Neural cell (in vitro differentiated cells): Measurements from ENCODE around the gene ESYT3. TPM values are rescaled to one million over a fixed set of nuclear protein-coding genes. Genes with fewer than 3 reads are reported as not detected.

Experiments used
- H2AFZ ChIP-seq: fragments of 200-600, 300-800 bp; sonication (generic), shearing (Covaris generic); 2 replicates; pipeline ENCODE4 v1.6.0; 2014; ENCODE audit warnings: low read depth, mild to moderate bottlenecking, antibody characterized with exemption, low read length, moderate library complexity
- H3F3A ChIP-seq: fragments of 200-600 bp; shearing (Covaris generic); 2 replicates; pipeline ENCODE4 v1.6.1; 2016; ENCODE audit warnings: mild to moderate bottlenecking, moderate library complexity, mixed read lengths, antibody characterized with exemption, low read length; ENCODE audit not compliant: insufficient read depth, poor library complexity, severe bottlenecking
- H3K27ac ChIP-seq: fragments of 200-600, 300-800 bp; sonication (generic), shearing (Covaris generic); 2 replicates; pipeline ENCODE4 v1.5.1; 2014; ENCODE audit warnings: mild to moderate bottlenecking, low read length, moderate library complexity
- H3K27me3 ChIP-seq: fragments of 300-800, 200-600 bp; sonication (generic), shearing (Covaris generic); 2 replicates; pipeline ENCODE4 v1.6.0; 2014; ENCODE audit warnings: mild to moderate bottlenecking, low read depth, low read length, moderate library complexity; ENCODE audit not compliant: insufficient read depth
- H3K36me3 ChIP-seq: fragments of 300-800, 200-600 bp; sonication (generic), shearing (Covaris generic); 2 replicates; pipeline ENCODE4 v1.5.1; 2014; ENCODE audit warnings: mild to moderate bottlenecking, antibody characterized with exemption, low read length, moderate library complexity; ENCODE audit not compliant: insufficient read depth
- H3K4me2 ChIP-seq: fragments of 300-800, 200-600 bp; sonication (generic), shearing (Covaris generic); 2 replicates; pipeline ENCODE4 v1.6.0; 2014; ENCODE audit warnings: mild to moderate bottlenecking, low read length
- H3K4me3 ChIP-seq: fragments of 300-800, 200-600 bp; sonication (generic), shearing (Covaris generic); 2 replicates; pipeline ENCODE4 v1.5.1; 2014; ENCODE audit warnings: mild to moderate bottlenecking, low read length, moderate library complexity
- H3K79me2 ChIP-seq: fragments of 200-600 bp; shearing (Covaris generic); replicated peaks from 2 replicates; pipeline ENCODE4 v1.6.0; 2014; ENCODE audit warnings: mild to moderate bottlenecking, low read length, moderate library complexity; ENCODE audit not compliant: insufficient read depth
- H3K9ac ChIP-seq: fragments of 300-800, 200-600 bp; sonication (generic), shearing (Covaris generic); 2 replicates; pipeline ENCODE4 v1.6.1; 2016; ENCODE audit warnings: mild to moderate bottlenecking, low read length, mixed read lengths
- H3K9me2 ChIP-seq: fragments of 200-600 bp; shearing (Covaris generic); 2 replicates; pipeline ENCODE4 v1.6.1; 2016; ENCODE audit warnings: mild to moderate bottlenecking, low read length, mixed read lengths; ENCODE audit not compliant: insufficient read depth
- H3K9me3 ChIP-seq: fragments of 200-600, 300-800 bp; sonication (generic), shearing (Covaris generic); 2 replicates; pipeline ENCODE4 v1.6.1; 2016; ENCODE audit warnings: mild to moderate bottlenecking, mixed run types, low read length, moderate library complexity, mixed read lengths
- H4K20me1 ChIP-seq: fragments of 200-600 bp; shearing (Covaris generic); 2 replicates; pipeline ENCODE4 v1.6.1; 2016; ENCODE audit warnings: mild to moderate bottlenecking, mixed run types; ENCODE audit not compliant: insufficient read depth
- CTCF ChIP-seq: fragments of 450-650 bp; IDR thresholded peaks from 2 replicates; pipeline ENCODE4 v1.5.1; 2014; ENCODE audit warnings: antibody characterized with exemption, mild to moderate bottlenecking, moderate library complexity; ENCODE audit not compliant: poor library complexity, severe bottlenecking
- EP300 ChIP-seq: fragments of 450-650 bp; conservative IDR thresholded peaks from 2 replicates; pipeline ENCODE4 v1.6.1; 2014; ENCODE audit warnings: antibody characterized with exemption, mild to moderate bottlenecking, moderate library complexity; ENCODE audit not compliant: poor library complexity, severe bottlenecking
- EZH2 ChIP-seq: fragments of 200-600, 300-800 bp; shearing (Covaris generic), sonication (generic); IDR thresholded peaks from 2 replicates; pipeline ENCODE4 v1.6.1; 2014; ENCODE audit warnings: antibody characterized with exemption, low read length, borderline replicate concordance, mild to moderate bottlenecking; ENCODE audit not compliant: insufficient read depth, poor library complexity, severe bottlenecking
- MXI1 ChIP-seq: fragments of 450-650 bp; conservative IDR thresholded peaks from 2 replicates; pipeline ENCODE4 v1.6.1; 2014; ENCODE audit warnings: antibody characterized with exemption, mild to moderate bottlenecking; ENCODE audit not compliant: poor library complexity, severe bottlenecking
- POLR2AphosphoS5 ChIP-seq: IDR thresholded peaks from 2 replicates; pipeline ENCODE4 v1.6.1; 2012
- RAD21 ChIP-seq: fragments of 450-650 bp; conservative IDR thresholded peaks from 2 replicates; pipeline ENCODE4 v1.6.1; 2014; ENCODE audit warnings: antibody characterized with exemption, mild to moderate bottlenecking, moderate library complexity
- SMC3 ChIP-seq: fragments of 450-650 bp; conservative IDR thresholded peaks from 2 replicates; pipeline ENCODE4 v1.6.1; 2014; ENCODE audit warnings: antibody characterized with exemption, mild to moderate bottlenecking, moderate library complexity; ENCODE audit not compliant: poor library complexity
- TAF1 ChIP-seq: IDR thresholded peaks from 2 replicates; pipeline ENCODE4 v1.6.1; 2012; ENCODE audit warnings: low read depth
- polyA plus RNA-seq: library from polyadenylated mRNA; depleted of rRNA; stranded (reverse); fragments of >200 nt; gene quantifications from 2 replicates; pipeline ENCODE4 v1.2.3, GENCODE V29; 2014
- TF ChIP-seq, protein P1 (sequence below): IDR thresholded peaks from 2 replicates; pipeline ENCODE4 v1.6.1; 2012; ENCODE audit warnings: borderline replicate concordance

ESYT3 gene
- polyA plus RNA-seq, 1 donor from 2014 or later: 0.33 TPM

DNA sequence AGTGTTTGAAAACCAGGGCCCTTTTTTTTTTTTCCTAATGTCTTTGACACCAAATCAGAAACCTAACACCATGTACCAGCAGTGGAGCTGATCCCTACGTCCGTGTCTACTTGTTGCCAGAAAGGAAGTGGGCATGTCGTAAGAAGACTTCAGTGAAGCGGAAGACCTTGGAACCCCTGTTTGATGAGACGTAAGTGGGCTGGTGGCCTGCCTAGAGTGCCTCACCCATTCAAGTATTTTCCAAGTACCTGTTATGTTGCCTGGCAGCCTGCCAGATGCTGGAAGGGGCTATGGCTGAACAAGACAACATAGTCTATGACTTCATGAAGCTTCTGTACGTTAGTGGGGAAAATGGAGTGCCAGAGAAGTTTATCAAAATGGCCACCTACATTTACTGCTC, 39.7 kb downstream of the ESYT3 start (continued):
- no peak for TF ChIP-seq SMC3
- TF ChIP-seq EZH2: no peak

DNA sequence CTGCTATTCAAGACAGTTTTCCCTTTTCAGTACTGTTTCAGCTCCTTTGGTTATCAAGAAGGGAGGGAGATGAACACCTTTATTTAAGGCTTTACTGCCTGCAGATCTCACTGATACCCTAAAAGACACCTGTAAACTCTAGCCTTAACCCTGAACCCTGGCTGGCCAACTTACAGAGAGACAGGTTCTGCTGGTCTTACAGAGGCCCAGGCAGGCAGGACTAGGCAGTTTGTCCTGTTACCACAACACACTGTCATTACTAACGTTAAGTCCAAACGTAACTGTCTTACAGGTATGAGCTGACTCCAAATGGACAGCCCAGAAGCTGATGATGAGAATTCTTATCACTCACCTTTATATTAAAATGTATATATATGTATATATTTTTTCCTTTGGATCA, 42.1 kb downstream of the ESYT3 start:
- no peak overlapping the region for H3K9ac ChIP-seq
- no peaks in the 10 kb centered on the region for H3K36me3 ChIP-seq
- H3K27ac ChIP-seq: no peak overlapping the region
- H3K4me2 ChIP-seq: no peak overlapping the region
- no peak overlapping the region for H2AFZ ChIP-seq
- no peak overlapping the region for H3K4me3 ChIP-seq
- TF ChIP-seq RAD21: no peak
- TF ChIP-seq POLR2AphosphoS5: no peak
- TF ChIP-seq TAF1: no peak
- TF ChIP-seq SMC3: no peak
- no peak for TF ChIP-seq EP300
- TF ChIP-seq, protein P1, sequence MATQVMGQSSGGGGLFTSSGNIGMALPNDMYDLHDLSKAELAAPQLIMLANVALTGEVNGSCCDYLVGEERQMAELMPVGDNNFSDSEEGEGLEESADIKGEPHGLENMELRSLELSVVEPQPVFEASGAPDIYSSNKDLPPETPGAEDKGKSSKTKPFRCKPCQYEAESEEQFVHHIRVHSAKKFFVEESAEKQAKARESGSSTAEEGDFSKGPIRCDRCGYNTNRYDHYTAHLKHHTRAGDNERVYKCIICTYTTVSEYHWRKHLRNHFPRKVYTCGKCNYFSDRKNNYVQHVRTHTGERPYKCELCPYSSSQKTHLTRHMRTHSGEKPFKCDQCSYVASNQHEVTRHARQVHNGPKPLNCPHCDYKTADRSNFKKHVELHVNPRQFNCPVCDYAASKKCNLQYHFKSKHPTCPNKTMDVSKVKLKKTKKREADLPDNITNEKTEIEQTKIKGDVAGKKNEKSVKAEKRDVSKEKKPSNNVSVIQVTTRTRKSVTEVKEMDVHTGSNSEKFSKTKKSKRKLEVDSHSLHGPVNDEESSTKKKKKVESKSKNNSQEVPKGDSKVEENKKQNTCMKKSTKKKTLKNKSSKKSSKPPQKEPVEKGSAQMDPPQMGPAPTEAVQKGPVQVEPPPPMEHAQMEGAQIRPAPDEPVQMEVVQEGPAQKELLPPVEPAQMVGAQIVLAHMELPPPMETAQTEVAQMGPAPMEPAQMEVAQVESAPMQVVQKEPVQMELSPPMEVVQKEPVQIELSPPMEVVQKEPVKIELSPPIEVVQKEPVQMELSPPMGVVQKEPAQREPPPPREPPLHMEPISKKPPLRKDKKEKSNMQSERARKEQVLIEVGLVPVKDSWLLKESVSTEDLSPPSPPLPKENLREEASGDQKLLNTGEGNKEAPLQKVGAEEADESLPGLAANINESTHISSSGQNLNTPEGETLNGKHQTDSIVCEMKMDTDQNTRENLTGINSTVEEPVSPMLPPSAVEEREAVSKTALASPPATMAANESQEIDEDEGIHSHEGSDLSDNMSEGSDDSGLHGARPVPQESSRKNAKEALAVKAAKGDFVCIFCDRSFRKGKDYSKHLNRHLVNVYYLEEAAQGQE: no peak
- H3K9me2 ChIP-seq: no peaks in the 10 kb centered on the region
- H4K20me1 ChIP-seq: no peaks in the 10 kb centered on the region
- H3K9me3 ChIP-seq: no peaks in the 10 kb centered on the region
- no peaks in the 10 kb centered on the region for H3K27me3 ChIP-seq
- no peaks in the 10 kb centered on the region for H3K79me2 ChIP-seq
- no peaks in the 10 kb centered on the region for H3F3A ChIP-seq

- H4K20me1 ChIP-seq: no peaks in the 10 kb centered on the region
- no peak overlapping the region for H2AFZ ChIP-seq
- TF ChIP-seq TAF1: no peak
- TF ChIP-seq, protein P1: no peak
- no peak for TF ChIP-seq RAD21
- no peak for TF ChIP-seq MXI1
- TF ChIP-seq EP300: no peak
- TF ChIP-seq SMC3: no peak
- TF ChIP-seq CTCF: no peak
- no peak for TF ChIP-seq EZH2
- no peak for TF ChIP-seq POLR2AphosphoS5
- H3K79me2 ChIP-seq: no peaks in the 10 kb centered on the region
- no peak overlapping the region for H3K4me3 ChIP-seq
- no peaks in the 10 kb centered on the region for H3K9me2 ChIP-seq
- H3F3A ChIP-seq: no peaks in the 10 kb centered on the region
- no peaks in the 10 kb centered on the region for H3K36me3 ChIP-seq
- no peak overlapping the region for H3K9ac ChIP-seq
- H3K9me3 ChIP-seq: no peaks in the 10 kb centered on the region
- no peaks in the 10 kb centered on the region for H3K27me3 ChIP-seq
- H3K4me2 ChIP-seq: no peak overlapping the region
- H3K27ac ChIP-seq: no peak overlapping the region
These were observed 42.7 kb downstream of the ESYT3 start for GRCh38 chr3:138477120-138477519.
